GM12878 (cell line): ENCODE data around the gene PPP6R2. TPM values are rescaled to one million over a fixed set of nuclear protein-coding genes. Genes with fewer than 3 reads are reported as not detected.

ENCODE experiments used
- BCL11A ChIP-seq: IDR thresholded peaks from 2 replicates; pipeline ENCODE4 v1.6.1; 2011; ENCODE audit warnings: low read depth, low read length
- EED ChIP-seq: sonication (generic); IDR thresholded peaks from 2 replicates; pipeline ENCODE4 v1.6.1; 2016; ENCODE audit warnings: antibody characterized with exemption, low read depth
- EZH2 ChIP-seq: IDR thresholded peaks from 2 replicates; pipeline ENCODE4 v1.6.1; 2012; ENCODE audit warnings: low read depth, mild to moderate bottlenecking, control low read depth, inconsistent platforms, low read length, borderline replicate concordance; ENCODE audit not compliant: control insufficient read depth
- KDM1A ChIP-seq: fragments of 200-600 bp; sonication (generic); IDR thresholded peaks from 2 replicates; pipeline ENCODE4 v1.6.1; 2016; ENCODE audit warnings: borderline replicate concordance
- MTA2 ChIP-seq: fragments of 450-650 bp; IDR thresholded peaks from 2 replicates; pipeline ENCODE4 v1.6.1; 2016; ENCODE audit warnings: low read depth, mild to moderate bottlenecking, moderate library complexity
- NFIC ChIP-seq: IDR thresholded peaks from 2 replicates; pipeline ENCODE4 v1.6.1; 2012; ENCODE audit warnings: low read depth, mild to moderate bottlenecking, inconsistent platforms, low read length, moderate library complexity
- POLR2AphosphoS5 ChIP-seq: IDR thresholded peaks from 2 replicates; pipeline ENCODE4 v1.6.1; 2011; ENCODE audit warnings: mild to moderate bottlenecking, low read length, inconsistent platforms
- RUNX3 ChIP-seq: IDR thresholded peaks from 2 replicates; pipeline ENCODE4 v1.6.1; 2012; ENCODE audit warnings: low read length, inconsistent platforms
- TAF1 ChIP-seq: IDR thresholded peaks from 2 replicates; pipeline ENCODE4 v1.6.1; 2011; ENCODE audit warnings: mild to moderate bottlenecking, low read depth, low read length, borderline replicate concordance
- TCF12 ChIP-seq: IDR thresholded peaks from 2 replicates; pipeline ENCODE4 v1.6.1; 2011; ENCODE audit warnings: low read depth, mild to moderate bottlenecking, low read length
- ZBED1 ChIP-seq: IDR thresholded peaks from 2 replicates; pipeline ENCODE4 v1.6.1; 2016; ENCODE audit warnings: borderline replicate concordance
- polyA plus RNA-seq, 11 experiments: library from polyadenylated mRNA; depleted of rRNA in 4 of 11; unstranded in 6 of 11; stranded (reverse) in 5 of 11; fragments of >200 nt; fragmentation: Nextera tagmentation in 4 of 11; fragmentation: Illumina TruSeq in 1 of 11; extraction: Ambion mirVana in 4 of 11; extraction: Trizol in 1 of 11; gene quantifications; 1 replicate in 1 of 11; 2 replicates in 10 of 11; pipeline versions ENCODE4 v1.2.1 to v1.2.3, GENCODE V29; 2011 to 2016; ENCODE audit warnings: inconsistent platforms in 2 of 11, missing spikeins in 2 of 11, low read depth in 1 of 11
- total RNA-seq, 4 experiments: library from RNA; depleted of rRNA in 3 of 4; stranded (reverse); fragments of >200 nt in 3 of 4; fragmentation: Illumina TruSeq in 1 of 4; extraction: Trizol in 1 of 4; gene quantifications; 2 replicates each; pipeline versions ENCODE4 v1.2.1 to v1.2.3, GENCODE V29; 2013 to 2021
- TF ChIP-seq, protein P1 (sequence below): IDR thresholded peaks from 2 replicates; pipeline ENCODE4 v1.6.1; 2012; ENCODE audit warnings: low read length, inconsistent platforms
- TF ChIP-seq, protein P2 (sequence below): fragments of 150-350 bp; IDR thresholded peaks from 2 replicates; pipeline ENCODE4 v1.6.1; 2016; ENCODE audit warnings: low read depth, low read length
- TF ChIP-seq, protein P3 (sequence below): IDR thresholded peaks from 2 replicates; pipeline ENCODE4 v1.6.1; 2011; ENCODE audit warnings: low read depth, low read length, improper control_type of control experiment, borderline replicate concordance
- TF ChIP-seq, protein P4 (sequence below): IDR thresholded peaks from 2 replicates; pipeline ENCODE4 v1.6.1; 2012; ENCODE audit warnings: low read depth, low read length, improper control_type of control experiment
- TF ChIP-seq, protein P5 (sequence below): fragments of 450-650 bp; IDR thresholded peaks from 2 replicates; pipeline ENCODE4 v1.6.1; 2017; ENCODE audit warnings: antibody characterized with exemption, mild to moderate bottlenecking, moderate library complexity
- TF ChIP-seq, protein P6 (sequence below): fragments of 450-650 bp; IDR thresholded peaks from 2 replicates; pipeline ENCODE4 v1.6.1; 2017; ENCODE audit warnings: mild to moderate bottlenecking, low read depth, inconsistent platforms; ENCODE audit not compliant: poor library complexity, severe bottlenecking

PPP6R2 gene
- total and polyA plus RNA-seq, 10 of the 15 experiments (the other 5 are each of a cell fraction or from before 2014, with no cell fraction given) = 0.29 to 52.6 (median 25.4) TPM

DNA sequence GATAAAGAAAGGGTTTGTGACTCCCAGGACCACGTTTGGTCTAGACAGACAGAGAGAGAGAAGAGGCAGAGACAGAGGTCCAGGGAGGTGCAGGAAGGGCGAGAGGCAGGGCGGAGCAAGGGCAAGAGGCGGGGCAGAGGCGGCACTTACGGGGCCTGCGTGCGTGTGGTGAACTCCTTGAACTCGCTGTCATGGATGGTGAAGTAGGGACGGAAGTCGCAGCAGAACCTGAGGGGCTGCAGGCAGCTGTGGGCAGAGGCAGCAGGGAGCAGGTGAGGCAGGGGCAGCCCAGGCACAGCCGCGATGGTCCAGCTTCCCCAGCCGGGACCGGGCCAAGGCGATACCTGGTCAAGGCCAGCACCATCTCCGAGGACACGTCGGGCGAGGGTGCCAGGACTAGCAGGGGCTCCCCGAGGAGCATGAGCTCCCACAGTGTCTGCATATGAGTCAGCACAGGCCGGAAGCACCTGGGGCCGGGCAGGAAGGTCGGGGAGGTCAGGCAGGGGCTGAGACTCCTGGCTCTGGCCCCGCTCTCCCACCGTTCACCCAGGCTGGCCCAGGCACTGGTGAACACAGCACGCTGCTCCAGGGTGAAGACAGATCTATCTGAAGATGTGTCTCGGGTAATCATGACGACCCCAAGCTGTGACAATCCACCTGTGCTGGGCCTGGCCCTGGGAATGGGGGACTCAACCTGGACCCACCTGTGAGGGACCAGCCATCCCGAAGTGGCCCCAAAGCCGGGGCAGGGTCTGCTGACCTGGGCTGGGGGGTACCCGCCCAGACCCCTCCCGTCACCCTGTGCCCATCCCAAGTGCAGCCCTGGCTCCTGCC lies 28.5 kb upstream of the PPP6R2 start (continued):
- TF ChIP-seq EZH2 = no peak
- TF ChIP-seq POLR2AphosphoS5 = peak; percentile 51; the same call in 1 of the 2 replicates
- TF ChIP-seq KDM1A = no peak
- TF ChIP-seq ZBED1 = no peak
- peak; percentile 96 for TF ChIP-seq TCF12
- TF ChIP-seq NFIC = no peak; the same call in 1 of the 2 replicates
- no peak for TF ChIP-seq MTA2
- TF ChIP-seq, protein P1, sequence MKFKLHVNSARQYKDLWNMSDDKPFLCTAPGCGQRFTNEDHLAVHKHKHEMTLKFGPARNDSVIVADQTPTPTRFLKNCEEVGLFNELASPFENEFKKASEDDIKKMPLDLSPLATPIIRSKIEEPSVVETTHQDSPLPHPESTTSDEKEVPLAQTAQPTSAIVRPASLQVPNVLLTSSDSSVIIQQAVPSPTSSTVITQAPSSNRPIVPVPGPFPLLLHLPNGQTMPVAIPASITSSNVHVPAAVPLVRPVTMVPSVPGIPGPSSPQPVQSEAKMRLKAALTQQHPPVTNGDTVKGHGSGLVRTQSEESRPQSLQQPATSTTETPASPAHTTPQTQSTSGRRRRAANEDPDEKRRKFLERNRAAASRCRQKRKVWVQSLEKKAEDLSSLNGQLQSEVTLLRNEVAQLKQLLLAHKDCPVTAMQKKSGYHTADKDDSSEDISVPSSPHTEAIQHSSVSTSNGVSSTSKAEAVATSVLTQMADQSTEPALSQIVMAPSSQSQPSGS = no peak
- TF ChIP-seq, protein P2, sequence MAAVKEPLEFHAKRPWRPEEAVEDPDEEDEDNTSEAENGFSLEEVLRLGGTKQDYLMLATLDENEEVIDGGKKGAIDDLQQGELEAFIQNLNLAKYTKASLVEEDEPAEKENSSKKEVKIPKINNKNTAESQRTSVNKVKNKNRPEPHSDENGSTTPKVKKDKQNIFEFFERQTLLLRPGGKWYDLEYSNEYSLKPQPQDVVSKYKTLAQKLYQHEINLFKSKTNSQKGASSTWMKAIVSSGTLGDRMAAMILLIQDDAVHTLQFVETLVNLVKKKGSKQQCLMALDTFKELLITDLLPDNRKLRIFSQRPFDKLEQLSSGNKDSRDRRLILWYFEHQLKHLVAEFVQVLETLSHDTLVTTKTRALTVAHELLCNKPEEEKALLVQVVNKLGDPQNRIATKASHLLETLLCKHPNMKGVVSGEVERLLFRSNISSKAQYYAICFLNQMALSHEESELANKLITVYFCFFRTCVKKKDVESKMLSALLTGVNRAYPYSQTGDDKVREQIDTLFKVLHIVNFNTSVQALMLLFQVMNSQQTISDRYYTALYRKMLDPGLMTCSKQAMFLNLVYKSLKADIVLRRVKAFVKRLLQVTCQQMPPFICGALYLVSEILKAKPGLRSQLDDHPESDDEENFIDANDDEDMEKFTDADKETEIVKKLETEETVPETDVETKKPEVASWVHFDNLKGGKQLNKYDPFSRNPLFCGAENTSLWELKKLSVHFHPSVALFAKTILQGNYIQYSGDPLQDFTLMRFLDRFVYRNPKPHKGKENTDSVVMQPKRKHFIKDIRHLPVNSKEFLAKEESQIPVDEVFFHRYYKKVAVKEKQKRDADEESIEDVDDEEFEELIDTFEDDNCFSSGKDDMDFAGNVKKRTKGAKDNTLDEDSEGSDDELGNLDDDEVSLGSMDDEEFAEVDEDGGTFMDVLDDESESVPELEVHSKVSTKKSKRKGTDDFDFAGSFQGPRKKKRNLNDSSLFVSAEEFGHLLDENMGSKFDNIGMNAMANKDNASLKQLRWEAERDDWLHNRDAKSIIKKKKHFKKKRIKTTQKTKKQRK = no peak
- TF ChIP-seq, protein P3, sequence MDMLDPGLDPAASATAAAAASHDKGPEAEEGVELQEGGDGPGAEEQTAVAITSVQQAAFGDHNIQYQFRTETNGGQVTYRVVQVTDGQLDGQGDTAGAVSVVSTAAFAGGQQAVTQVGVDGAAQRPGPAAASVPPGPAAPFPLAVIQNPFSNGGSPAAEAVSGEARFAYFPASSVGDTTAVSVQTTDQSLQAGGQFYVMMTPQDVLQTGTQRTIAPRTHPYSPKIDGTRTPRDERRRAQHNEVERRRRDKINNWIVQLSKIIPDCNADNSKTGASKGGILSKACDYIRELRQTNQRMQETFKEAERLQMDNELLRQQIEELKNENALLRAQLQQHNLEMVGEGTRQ = no peak
- peak; percentile 73 for TF ChIP-seq RUNX3
- TF ChIP-seq EED = peak; percentile 68
- TF ChIP-seq, protein P4, sequence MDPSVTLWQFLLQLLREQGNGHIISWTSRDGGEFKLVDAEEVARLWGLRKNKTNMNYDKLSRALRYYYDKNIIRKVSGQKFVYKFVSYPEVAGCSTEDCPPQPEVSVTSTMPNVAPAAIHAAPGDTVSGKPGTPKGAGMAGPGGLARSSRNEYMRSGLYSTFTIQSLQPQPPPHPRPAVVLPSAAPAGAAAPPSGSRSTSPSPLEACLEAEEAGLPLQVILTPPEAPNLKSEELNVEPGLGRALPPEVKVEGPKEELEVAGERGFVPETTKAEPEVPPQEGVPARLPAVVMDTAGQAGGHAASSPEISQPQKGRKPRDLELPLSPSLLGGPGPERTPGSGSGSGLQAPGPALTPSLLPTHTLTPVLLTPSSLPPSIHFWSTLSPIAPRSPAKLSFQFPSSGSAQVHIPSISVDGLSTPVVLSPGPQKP = no peak
- TF ChIP-seq, protein P5, sequence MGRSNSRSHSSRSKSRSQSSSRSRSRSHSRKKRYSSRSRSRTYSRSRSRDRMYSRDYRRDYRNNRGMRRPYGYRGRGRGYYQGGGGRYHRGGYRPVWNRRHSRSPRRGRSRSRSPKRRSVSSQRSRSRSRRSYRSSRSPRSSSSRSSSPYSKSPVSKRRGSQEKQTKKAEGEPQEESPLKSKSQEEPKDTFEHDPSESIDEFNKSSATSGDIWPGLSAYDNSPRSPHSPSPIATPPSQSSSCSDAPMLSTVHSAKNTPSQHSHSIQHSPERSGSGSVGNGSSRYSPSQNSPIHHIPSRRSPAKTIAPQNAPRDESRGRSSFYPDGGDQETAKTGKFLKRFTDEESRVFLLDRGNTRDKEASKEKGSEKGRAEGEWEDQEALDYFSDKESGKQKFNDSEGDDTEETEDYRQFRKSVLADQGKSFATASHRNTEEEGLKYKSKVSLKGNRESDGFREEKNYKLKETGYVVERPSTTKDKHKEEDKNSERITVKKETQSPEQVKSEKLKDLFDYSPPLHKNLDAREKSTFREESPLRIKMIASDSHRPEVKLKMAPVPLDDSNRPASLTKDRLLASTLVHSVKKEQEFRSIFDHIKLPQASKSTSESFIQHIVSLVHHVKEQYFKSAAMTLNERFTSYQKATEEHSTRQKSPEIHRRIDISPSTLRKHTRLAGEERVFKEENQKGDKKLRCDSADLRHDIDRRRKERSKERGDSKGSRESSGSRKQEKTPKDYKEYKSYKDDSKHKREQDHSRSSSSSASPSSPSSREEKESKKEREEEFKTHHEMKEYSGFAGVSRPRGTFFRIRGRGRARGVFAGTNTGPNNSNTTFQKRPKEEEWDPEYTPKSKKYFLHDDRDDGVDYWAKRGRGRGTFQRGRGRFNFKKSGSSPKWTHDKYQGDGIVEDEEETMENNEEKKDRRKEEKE = no peak
- TF ChIP-seq, protein P6, sequence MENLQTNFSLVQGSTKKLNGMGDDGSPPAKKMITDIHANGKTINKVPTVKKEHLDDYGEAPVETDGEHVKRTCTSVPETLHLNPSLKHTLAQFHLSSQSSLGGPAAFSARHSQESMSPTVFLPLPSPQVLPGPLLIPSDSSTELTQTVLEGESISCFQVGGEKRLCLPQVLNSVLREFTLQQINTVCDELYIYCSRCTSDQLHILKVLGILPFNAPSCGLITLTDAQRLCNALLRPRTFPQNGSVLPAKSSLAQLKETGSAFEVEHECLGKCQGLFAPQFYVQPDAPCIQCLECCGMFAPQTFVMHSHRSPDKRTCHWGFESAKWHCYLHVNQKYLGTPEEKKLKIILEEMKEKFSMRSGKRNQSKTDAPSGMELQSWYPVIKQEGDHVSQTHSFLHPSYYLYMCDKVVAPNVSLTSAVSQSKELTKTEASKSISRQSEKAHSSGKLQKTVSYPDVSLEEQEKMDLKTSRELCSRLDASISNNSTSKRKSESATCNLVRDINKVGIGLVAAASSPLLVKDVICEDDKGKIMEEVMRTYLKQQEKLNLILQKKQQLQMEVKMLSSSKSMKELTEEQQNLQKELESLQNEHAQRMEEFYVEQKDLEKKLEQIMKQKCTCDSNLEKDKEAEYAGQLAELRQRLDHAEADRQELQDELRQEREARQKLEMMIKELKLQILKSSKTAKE = no peak
- peak; percentile 32; the same call in 1 of the 2 replicates for TF ChIP-seq TAF1
- peak; percentile 63; the same call in 1 of the 2 replicates for TF ChIP-seq BCL11A
